HL-60/S4 (cell line): ENCODE results near the gene NUP214.
"Not testable (repeated sequence)": the region's sequence is repeated elsewhere in the genome, so short reads cannot be mapped to it uniquely, and the experiment has no call there.

Experiments used
- in situ Hi-C: fragments of 300-500 bp; cut with MboI; formaldehyde crosslinking; loops from 2 replicates; pipeline ENCODE4 v1.14.3; 2022; ENCODE audit warnings: low sequenced_read_pairs

Gene NUP214

GRCh38 chr9:131191032-131191431, 65.6 kb downstream of the NUP214 start:
- in situ Hi-C loops, result not testable (repeated sequence)

- in situ Hi-C loops, result no loop called here
These were observed 66.5 kb downstream of the NUP214 start for GRCh38 chr9:131191857-131192256.

DNA sequence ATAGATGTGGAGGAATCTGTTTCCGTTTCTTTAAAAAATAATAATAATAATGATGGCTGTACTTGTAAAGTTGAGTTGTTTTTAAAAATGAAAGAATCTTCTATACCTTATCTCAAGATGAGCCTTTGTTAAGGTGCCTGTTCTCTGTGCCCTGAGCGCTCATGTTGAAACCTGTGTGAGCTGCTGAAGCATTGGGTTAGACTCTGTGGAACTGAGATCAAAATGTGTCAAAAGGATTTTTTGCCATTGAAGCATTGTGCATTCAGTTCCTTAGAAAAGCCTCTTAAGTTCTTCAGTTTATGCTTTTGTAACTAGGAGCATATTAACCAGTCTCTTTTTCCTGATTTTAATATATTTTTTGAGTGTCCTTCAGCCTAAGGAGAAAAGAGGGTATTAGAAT, 67.7 kb downstream of the NUP214 start:
- in situ Hi-C loops, result no loop called here

- in situ Hi-C loops, result no loop called here
These were observed 69.4 kb downstream of the NUP214 start for GRCh38 chr9:131194762-131195161.

DNA sequence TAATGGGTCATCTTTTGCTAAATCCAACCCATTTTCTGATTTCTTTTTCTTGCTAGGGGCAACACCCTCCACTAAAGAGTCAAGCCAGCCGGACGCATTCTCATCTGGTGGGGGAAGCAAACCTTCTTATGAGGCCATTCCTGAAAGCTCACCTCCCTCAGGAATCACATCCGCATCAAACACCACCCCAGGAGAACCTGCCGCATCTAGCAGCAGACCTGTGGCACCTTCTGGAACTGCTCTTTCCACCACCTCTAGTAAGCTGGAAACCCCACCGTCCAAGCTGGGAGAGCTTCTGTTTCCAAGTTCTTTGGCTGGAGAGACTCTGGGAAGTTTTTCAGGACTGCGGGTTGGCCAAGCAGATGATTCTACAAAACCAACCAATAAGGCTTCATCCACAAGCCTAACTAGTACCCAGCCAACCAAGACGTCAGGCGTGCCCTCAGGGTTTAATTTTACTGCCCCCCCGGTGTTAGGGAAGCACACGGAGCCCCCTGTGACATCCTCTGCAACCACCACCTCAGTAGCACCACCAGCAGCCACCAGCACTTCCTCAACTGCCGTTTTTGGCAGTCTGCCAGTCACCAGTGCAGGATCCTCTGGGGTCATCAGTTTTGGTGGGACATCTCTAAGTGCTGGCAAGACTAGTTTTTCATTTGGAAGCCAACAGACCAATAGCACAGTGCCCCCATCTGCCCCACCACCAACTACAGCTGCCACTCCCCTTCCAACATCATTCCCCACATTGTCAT, 72.0 kb downstream of the NUP214 start:
- in situ Hi-C loops, result no loop called here

DNA sequence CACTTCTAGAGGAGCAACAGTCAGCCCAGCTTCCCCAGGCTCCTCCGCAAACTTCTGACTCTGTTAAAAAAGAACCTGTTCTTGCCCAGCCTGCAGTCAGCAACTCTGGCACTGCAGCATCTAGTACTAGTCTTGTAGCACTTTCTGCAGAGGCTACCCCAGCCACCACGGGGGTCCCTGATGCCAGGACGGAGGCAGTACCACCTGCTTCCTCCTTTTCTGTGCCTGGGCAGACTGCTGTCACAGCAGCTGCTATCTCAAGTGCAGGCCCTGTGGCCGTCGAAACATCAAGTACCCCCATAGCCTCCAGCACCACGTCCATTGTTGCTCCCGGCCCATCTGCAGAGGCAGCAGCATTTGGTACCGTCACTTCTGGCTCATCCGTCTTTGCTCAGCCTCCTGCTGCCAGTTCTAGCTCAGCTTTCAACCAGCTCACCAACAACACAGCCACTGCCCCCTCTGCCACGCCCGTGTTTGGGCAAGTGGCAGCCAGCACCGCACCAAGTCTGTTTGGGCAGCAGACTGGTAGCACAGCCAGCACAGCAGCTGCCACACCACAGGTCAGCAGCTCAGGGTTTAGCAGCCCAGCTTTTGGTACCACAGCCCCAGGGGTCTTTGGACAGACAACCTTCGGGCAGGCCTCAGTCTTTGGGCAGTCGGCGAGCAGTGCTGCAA, 72.8 kb downstream of the NUP214 start:
- in situ Hi-C loops, result no loop called here

- in situ Hi-C loops, result no loop called here
These were observed 76.5 kb downstream of the NUP214 start for GRCh38 chr9:131201856-131202255.

DNA sequence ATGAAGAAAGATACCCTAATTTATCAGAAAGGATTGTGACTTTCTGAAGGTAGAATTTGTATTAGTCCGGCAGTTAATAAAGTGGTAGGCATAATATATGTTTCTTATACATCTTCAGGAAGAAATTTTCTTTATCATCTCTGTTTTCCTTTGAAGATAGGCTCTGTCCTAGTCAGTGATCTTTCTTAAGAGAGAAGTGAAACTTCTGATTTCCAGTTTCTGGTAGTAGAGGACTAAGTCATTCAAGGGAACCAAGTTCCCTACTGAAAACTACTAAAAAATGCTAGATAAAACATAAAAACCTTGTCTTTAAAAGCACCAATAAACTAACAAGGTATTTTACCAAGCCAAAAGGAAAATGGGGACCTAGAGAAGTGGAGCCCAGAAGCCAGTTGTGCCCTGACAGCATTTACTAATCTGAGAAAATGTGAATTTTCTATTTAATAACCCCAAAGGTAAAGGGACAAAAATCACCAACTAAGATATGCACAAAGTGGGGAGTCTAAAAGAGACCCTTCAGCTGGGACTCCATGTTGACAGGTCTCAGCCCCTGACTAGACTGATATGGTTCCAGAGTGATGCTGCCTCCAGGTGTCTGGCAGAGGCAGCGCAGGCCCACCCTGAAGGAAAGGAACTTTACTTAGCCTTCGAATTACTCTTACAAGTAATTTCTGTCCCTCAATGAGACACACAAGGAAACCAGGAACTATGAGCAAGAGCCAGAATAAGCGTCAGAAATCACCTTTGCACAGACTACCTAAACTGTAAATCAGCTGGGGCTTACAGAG, 78.2 kb downstream of the NUP214 start:
- in situ Hi-C loops, result no loop called here

- in situ Hi-C loops, result no loop called here
These were observed 78.9 kb downstream of the NUP214 start for GRCh38 chr9:131204285-131204684.

- in situ Hi-C loops, result no loop called here
These were observed 81.1 kb downstream of the NUP214 start for GRCh38 chr9:131206495-131206894.

GRCh38 chr9:131211920-131212319, 86.5 kb downstream of the NUP214 start:
- in situ Hi-C loops, result not testable (repeated sequence)

DNA sequence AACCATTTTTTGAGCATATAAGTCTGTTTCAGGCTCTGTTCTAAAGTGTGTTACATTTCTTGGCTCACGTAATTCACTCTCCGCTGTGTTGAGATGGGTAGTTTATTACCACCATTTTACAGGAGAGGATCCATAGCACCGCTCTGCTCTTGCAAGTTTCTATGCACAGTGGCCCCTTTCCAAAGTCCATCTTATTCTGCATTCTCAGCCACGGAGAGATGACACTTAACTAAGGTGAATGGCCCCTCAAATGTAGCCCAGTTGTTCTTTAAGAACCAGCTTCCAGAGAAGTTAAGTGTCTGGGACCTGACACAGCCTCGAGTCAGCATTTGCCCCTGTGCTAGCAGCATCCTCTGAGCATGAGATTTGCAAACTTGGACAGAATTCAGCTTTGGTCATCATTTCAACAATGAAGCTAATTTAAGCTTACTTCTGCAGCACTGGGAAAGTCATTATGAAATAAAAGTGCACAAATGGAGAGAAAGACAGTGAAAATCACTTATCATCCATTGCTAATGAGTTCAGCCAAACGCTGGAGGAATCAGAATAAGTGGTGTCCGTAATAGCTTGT, 89.0 kb downstream of the NUP214 start:
- in situ Hi-C loops, result no loop called here

DNA sequence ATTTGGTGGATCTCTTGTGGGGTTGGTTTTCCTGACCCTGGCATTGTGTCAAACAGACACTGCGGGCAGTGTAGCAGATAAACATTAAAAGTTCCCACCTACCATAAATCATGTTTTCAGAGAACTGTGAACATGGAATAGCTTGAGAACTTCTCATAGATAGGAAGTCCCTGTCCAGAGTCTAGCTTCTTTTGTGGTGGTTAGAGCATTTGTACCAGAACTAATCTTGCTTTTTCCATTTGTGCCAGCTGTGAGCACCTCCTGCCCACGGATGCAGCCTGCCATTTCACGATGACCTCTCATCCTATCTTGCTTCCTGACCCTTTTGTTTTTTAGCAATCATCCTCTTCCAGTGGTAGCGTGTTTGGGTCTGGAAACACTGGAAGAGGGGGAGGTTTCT, 89.5 kb downstream of the NUP214 start:
- in situ Hi-C loops, result no loop called here

DNA sequence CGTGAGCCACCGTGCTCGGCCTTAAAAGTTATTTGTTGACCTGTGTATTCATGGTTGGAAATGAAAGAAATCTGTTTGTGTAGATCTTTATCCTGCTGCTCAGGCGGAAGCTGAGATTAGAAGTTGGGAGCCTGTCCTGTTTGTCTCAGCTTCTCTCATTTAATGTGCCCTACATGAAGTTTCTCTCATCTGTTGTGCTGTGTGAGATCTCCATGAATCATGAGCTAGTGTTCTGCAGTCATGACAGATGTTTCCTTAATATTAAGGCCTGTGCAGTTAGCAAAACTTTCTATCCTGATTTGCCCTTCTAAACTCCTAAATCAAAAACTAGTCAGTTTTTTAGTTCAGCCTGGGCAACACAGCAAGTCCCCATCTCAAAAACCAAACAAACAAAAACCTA, 91.4 kb downstream of the NUP214 start:
- in situ Hi-C loops, result no loop called here

GRCh38 chr9:131217331-131218031, 92.1 kb downstream of the NUP214 start:
- in situ Hi-C loops, result no loop called here

GRCh38 chr9:131218370-131218769, 93.0 kb downstream of the NUP214 start:
- in situ Hi-C loops, result no loop called here

- in situ Hi-C loops, result no loop called here
These were observed 95.1 kb downstream of the NUP214 start for GRCh38 chr9:131220485-131220884.

DNA sequence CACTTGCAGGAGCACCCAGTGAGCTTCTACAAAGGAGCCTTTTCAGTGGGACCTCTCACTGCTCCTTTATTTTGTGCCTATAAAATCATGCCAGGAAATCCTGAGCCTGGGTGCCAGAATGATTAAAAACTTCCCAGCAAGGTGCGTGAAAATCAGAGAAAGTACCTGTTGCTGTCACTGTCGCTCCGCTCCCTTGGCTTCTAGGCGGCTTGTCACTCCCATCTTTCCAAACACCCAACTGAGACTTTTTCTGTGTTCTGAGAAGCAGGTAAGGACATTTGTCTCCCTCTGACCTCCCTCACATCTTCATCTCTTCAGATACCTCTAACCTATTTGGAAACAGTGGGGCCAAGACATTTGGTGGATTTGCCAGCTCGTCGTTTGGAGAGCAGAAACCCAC, 97.1 kb downstream of the NUP214 start:
- in situ Hi-C loops, result no loop called here

GRCh38 chr9:131226226-131226625, 100.8 kb downstream of the NUP214 start:
- in situ Hi-C loops, result no loop called here

GRCh38 chr9:131227112-131227958, 101.9 kb downstream of the NUP214 start:
- in situ Hi-C loops, result no loop called here
